PC-9 (cell line): ENCODE results near the gene CCDC106.

Experiments used
- CTCF ChIP-seq: fragments of 200-600 bp; sonication (generic); conservative IDR thresholded peaks from 2 replicates; pipeline ENCODE4 v1.6.1; 2017; ENCODE audit warnings: mixed run types, antibody characterized with exemption, mild to moderate bottlenecking, moderate library complexity
- EZH2 ChIP-seq: fragments of 200-600 bp; sonication (generic); IDR thresholded peaks from 2 replicates; pipeline ENCODE4 v1.8.0; 2017; ENCODE audit warnings: antibody characterized with exemption, low read depth

- TF ChIP-seq CTCF, result no peak
- no peak for TF ChIP-seq EZH2
Observed at GRCh38 chr19:55646889-55647731, 902 bp upstream of the CCDC106 start.
